HG02840 (cell line): ENCODE data around the gene LENG1.
A peak's percentile ranks its signal among the peaks of the same experiment; 100 is the strongest.
"Not testable (repeated sequence)": the region's sequence is repeated elsewhere in the genome, so short reads cannot be mapped to it uniquely, and the experiment has no call there.

ENCODE experiments used
- ATAC-seq: cut with Tn5 transposase; IDR thresholded peaks from one replicate; pipeline ENCODE4 v1.9.1; 2021; ENCODE audit warnings: mild to moderate bottlenecking, moderate library complexity, moderate number of reproducible peaks; ENCODE audit not compliant: unreplicated experiment, low FRiP score

The LENG1 gene

DNA sequence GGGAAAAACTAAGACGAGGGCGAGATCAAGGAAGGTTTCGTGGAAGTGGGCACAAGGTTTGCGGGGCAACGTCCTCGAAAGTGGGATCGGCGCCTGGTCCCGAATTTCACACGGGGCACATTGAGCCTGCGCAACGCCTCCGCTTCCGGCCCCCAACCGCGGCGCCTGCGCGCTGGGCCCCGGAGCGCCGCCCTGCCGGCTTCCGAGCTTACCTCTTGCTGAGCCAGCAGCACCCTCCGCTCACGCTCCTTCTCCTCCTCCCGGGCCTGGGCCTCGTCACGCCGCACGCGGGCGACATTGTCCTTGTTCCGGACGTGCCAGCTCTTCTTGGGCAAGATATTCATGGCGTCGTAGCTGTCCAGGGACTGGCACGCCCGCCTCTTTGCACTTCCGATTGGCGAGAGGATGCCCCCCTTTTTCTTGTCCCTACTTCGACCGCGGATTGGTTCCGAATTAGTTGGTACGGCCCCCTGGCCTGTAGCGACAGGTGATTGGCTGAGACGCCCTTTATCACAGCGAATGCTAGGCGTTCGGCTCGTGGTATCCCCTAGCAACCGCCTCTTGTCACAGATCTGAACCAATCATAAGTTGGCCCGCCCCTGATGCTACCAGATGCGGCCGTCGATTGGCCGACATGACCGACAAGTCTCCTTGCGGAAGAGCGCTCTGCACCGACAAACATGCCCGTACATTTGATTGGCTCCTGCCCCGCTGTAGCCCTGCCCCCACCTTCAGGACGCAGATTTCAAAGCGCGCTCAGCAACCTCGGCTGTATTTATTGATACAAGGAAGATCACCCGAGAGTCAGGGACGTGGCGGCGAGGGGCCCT lies at the start of gene LENG1:
LENG1 (minus strand) TSS at position 370 of the 830 bp plus-strand sequence; CDS start at position 344, 26 bp downstream.
- ATAC-seq: peak; percentile 94

DNA sequence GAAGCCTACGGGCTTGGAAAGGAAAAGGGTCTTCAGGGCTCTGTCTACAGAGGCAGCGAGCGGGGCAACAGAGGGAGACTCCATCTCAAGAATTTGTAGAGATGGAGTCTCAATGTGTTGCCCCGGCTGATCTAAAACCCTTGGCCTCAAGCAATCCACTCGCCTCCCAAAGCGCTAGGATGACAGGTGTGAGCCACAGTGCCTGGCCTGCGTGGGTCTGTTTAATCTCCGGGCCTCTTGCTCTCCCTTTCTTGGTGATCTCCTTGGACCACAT lies 49.2 kb upstream of the LENG1 start:
- no peak for ATAC-seq

GRCh38 chr19:54207983-54208783 lies 48.7 kb upstream of the LENG1 start:
- ATAC-seq: no peak

DNA sequence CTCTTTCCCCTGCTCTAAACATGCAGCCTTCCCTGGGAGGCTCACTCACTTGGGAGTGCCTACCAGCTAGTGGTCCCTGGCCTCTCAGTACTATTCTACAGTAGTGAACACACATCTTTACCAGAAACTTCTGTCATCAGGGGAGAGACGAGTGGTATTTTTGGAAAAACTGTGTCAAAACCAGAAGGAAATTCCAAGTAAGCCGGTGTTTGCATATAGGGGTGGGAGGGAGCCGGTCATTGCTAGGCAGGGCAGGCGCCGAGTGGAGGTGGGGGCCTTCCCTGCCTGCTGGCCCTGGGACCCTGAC lies 48.1 kb upstream of the LENG1 start:
- no peak for ATAC-seq

DNA sequence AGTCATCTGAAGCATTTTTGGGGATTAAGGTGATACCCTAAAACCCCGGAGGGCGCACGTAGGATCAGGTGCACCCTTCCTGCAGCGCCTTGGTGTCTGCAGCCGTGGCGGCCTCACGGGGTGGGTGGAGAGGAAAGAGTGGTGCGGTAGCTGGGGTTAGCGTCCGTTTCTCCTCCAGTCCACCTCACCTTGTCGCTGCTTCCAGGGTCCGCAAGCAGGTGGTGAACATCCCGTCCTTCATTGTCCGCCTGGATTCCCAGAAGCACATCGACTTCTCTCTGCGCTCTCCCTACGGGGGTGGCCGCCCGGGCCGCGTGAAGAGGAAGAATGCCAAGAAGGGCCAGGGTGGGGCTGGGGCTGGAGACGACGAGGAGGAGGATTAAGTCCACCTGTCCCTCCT lies 47.7 kb upstream of the LENG1 start:
- ATAC-seq: not testable (repeated sequence)

DNA sequence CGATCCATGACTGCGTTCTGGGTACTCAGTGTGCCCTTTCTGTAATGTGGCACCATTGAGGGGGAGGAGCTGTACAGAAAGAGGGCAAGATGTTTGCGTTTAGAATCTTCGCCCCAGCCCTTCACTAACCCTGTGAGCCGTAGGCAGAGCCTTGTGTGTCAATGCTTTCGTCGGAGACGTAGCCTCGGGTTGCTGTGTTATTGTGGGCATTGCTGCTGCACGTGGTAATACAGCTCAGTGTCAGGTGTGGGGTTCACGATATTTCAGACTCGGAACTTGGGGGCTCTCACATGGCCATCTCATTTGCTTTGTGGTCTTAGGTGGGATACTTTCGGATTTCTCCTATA lies 47.3 kb upstream of the LENG1 start:
- no peak for ATAC-seq

DNA sequence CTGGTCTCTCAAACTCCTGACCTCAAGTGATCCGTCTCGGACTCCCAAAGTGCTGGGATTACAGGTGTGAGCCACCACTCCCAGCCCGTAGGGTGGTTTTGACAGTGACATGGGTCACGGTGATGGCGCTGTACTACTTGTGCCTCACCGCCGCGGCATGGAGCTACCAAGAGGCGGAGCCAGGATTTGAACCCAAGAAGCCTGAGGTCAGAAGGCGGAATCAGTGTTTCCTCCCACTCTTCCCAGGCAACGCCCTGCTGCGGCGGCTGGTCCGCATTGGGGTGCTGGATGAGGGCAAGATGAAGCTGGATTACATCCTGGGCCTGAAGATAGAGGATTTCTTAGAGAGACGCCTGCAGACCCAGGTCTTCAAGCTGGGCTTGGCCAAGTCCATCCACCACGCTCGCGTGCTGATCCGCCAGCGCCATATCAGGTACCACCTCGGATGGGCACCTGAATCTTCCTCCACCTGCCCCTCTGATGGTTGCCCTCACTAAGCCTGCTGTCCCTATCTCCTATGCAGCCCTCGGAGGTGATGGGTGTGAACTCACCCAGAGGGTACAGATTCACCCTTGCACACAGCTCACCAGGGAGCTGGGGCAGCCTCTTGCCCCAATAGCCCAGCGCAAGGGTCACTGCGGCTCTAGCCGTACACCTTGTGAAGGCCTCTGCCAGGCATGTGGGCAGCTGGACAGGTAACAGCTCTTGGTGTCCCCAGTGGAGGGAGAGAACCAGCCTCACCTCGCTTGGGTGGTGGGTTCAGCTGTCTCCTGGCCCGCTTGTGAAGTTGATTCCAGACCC lies 46.7 kb upstream of the LENG1 start:
- no peak for ATAC-seq

- no peak for ATAC-seq
Measured at GRCh38 chr19:54204767-54205468, 45.4 kb upstream of the LENG1 start.

DNA sequence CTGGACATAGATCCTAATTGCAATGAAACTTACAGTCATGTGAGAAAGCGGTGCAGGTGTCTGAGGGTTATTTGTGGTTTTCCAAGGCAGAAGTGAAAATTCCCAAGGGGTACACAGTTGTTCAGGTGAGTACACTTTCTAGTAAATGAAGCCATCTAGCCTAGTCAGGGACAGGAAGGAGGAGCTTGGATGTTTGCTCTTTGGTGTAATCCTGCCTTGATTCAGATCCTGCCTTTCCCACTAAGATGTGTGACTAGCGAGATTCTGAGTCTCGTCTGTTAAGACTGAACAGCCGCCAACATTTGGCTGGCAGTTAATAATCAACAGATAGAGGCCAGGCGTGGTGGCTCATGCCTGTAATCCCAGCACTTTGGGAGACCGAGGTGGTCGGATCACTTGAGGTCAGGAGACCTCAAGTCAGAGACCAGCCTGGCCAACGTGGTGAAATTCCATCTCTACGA lies 43.7 kb upstream of the LENG1 start:
- no peak for ATAC-seq

DNA sequence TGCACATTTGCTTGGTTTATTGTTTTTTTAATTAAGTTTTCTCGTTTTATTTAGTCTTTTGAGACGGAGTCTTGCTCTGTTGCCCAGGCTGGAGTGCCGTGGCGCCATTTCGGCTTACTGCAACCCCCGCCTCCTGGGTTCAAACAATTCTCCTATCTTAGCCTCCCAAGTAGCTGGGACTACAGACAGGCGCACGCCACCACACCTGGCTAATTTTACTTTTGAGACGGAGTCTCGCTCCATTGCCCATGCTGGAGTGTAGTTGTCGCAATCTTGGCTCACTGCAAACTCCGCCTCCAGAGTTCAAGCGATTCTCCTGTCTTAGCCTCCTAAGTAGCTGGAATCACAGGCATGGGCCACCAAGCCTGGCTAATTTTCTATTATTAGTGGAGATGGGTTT lies 42.5 kb upstream of the LENG1 start:
- ATAC-seq: no peak

- no peak for ATAC-seq
Measured at GRCh38 chr19:54201172-54201701, 41.7 kb upstream of the LENG1 start.

DNA sequence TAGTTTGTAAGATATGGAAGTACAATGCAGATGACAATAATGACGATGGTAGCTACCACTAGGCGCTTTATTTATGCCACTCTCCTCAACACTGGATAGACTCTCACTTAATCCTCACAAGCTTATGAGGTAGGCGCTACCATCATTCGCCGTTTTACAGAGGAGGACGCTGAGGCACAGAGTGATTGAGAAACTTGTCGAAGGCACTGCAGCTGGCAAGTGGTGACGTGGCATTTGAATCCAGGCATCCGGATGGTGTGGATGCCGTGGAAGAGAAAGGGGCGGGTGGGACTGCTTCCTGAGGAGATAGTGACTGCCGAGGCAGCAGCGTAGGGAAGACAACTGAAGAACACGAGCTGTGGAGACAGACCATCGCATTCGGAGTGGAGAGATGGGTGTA lies 39.9 kb upstream of the LENG1 start:
- no peak for ATAC-seq

GRCh38 chr19:54197121-54197520 lies 37.6 kb upstream of the LENG1 start:
- no peak for ATAC-seq

GRCh38 chr19:54196536-54196935 lies 37.0 kb upstream of the LENG1 start:
- ATAC-seq: no peak

DNA sequence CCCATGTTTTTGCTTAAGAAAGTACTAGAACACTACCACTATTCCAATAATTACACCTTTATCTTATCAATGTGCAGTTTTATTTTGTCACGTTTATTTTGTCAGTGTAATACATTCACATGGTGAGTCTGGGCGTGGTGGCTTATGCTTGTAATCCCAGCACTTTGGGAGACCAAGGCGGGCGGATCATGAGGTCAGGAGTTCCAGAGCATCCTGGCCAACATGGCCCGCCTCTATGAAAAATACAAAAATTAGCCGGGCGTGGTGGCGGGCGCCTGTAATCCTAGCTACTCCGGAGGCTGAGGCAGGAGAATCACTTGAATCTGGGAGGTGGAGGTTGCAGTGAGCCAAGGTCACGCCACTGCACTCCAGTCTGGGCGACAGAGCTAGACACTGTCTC lies 34.9 kb upstream of the LENG1 start:
- not testable (repeated sequence) for ATAC-seq

- no peak for ATAC-seq
Measured at GRCh38 chr19:54193011-54193410, 33.5 kb upstream of the LENG1 start.

DNA sequence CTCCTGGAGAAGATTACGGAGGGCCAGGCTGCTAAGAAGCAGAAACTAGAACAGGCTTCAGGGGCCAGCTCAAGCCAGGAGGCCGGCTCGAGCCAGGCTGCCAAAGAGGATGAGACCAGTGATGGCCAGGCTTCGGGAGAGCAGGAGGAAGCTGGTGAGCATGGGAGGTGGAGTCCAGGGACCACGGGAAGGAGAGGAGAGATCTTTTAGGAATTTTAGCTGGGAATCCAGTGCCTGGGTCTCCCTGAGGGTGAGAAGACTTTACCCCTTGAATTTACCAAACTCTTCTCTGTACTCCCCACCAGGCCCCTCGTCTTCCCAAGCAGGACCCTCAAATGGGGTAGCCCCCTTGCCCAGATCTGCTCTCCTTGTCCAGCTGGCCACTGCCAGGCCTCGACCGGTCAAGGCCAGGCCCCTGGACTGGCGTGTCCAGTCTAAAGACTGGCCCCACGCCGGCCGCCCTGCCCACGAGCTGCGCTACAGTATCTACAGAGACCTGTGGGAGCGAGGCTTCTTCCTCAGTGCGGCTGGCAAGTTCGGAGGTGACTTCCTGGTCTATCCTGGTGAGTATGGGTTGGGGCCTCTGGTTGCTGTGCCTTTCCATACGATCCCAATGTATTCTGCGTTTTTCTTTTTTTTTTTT lies 32.4 kb upstream of the LENG1 start:
- ATAC-seq: no peak

DNA sequence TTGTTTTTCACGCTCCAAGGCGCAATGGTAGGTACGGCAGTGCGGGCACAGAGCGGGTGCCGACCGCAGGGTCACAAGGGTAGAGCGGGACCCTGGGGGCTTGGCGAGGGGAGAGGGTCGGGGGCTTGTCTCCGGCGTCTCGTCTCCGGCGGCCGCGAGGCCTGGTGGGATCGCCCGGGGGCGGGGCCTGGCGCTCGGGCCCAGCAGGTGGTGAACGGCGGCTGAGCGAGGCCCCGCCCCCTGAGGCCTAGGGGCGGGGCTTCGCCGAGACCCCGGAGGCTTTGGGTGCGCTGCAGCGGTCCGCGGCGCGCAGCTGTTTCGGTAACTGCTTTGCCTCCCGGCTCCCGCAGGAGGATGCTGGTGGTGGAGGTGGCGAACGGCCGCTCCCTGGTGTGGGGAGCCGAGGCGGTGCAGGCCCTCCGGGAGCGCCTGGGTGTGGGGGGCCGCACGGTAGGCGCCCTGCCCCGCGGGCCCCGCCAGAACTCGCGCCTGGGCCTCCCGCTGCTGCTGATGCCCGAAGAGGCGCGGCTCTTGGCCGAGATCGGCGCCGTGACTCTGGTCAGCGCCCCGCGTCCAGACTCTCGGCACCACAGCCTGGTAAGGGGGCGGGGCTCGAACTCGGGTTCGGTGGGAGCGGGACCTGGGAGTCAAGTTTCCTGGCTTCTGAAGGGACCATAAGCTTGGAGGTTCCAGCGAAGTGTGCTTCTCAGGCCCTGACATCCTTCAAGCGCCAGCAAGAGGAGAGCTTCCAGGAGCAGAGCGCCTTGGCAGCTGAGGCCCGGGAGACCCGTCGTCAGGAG lies 31.7 kb upstream of the LENG1 start, which contains the start of gene TSEN34:
TSEN34 (plus strand) TSS at position 298 of the 800 bp plus-strand sequence; CDS start at position 355, 57 bp downstream.
- peak; percentile 16 for ATAC-seq

DNA sequence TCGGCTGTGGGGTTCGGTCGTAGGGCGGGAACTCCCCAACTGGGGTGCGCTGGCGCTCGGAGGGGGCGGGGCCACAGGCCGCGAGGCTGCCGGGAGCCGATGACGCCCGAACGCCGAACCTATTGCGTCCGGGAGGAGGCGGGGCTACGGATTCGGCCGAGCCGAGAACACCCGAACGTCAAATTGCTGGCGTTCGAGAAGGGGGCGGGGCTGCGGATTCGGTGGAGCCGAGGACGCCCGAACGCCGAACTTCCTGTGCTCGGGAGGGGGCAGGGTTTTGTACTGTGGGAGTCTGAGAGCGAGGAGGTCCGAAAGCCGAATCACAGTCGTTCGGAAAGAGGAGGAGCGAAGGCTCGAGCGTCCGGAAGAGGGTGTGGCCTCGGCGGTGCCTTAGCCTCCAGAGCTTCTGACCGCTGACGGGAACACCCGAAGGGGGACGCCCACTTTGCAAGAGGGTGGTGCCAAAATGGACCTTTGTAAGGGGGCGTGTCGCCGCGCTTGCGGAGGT lies 31.0 kb upstream of the LENG1 start:
- peak; percentile 43 for ATAC-seq
